ENCODE results near the gene RPP40. TPM values are rescaled to one million over a fixed set of nuclear protein-coding genes. Genes with fewer than 3 reads are reported as not detected.
A peak's percentile ranks its signal among the peaks of the same experiment; 100 is the strongest.

Gene RPP40
- total and polyA plus RNA-seq, 9 of the 15 experiments (the other 6 are each of a cell fraction or from before 2014, with no cell fraction given), result 22.6 to 114 (median 39.0) TPM

DNA sequence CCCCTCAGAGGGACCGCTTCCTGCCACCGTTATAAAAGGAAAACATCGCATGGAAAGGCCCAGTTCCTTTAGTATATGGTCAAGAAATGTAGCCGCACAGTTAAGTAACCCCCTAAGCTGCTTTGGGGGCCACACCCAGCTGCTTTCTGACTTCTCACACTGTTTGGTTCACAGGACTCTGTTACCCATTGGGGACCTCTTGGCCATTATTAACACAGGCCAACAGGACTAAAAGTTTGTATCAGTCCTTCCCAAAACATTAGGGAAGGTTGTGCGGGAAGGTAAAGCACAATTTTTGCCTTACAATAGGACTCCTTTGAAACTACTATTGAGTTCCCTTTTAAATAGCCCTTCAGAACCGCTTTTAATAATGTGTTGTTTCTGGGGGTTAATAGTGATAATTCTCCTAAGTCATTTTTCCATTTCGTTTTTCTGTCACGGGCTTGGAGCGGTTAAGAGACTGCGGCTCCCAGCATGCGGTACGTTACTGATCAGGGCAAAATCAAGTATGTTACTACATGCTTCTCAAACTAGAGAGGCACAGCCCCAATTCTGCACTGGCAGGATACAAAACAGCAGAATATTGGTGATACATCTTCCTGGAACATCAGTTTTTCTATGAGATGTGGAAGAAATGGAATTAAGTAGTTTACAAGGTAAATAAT, 668 bp upstream of the RPP40 start (continued):
- TF ChIP-seq ZBTB40 (IDR thresholded peaks at IDR 0.05) (peak; percentile 16; the same call in 1 of the 2 replicates), ZBTB40 (CRISPR knock-in tag; IDR thresholded peaks at IDR 0.05) (no peak), FOXK2 (conservative IDR thresholded peaks at IDR 0.05 in 1 of 2, IDR thresholded peaks at IDR 0.05 in 1 of 2; ENCODE audit: low read depth in 2 of 2) (no peak), ZFX (CRISPR knock-in tag; IDR thresholded peaks at IDR 0.05) (peak; percentile 43; the same call in 1 of the 2 replicates), FOXJ2 (tag; IDR thresholded peaks at IDR 0.05) (no peak), MBD1 (CRISPR knock-in tag; IDR thresholded peaks at IDR 0.05) (peak; percentile 60; the same call in 1 of the 2 replicates), FOS (IDR thresholded peaks at IDR 0.05; ENCODE audit: extremely low read depth, insufficient read length) (no peak), ZNF592 (IDR thresholded peaks at IDR 0.05) (0 out of 2 replicates have a peak, but pooled peaks have one; percentile 21), ZNF263 (CRISPR knock-in tag; IDR thresholded peaks at IDR 0.05; ENCODE audit: borderline replicate concordance) (no peak), NR4A1 (CRISPR knock-in tag; IDR thresholded peaks at IDR 0.05) (no peak), NR4A1 (tag; IDR thresholded peaks at IDR 0.05) (0 out of 2 replicates have a peak, but pooled peaks have one; percentile 62), GATAD2A (IDR thresholded peaks at IDR 0.05) (0 out of 2 replicates have a peak, but pooled peaks have one; percentile 27), TAF7 (tag; IDR thresholded peaks at IDR 0.05) (peak; percentile 9; the same call in 1 of the 2 replicates)

Measured in K562 (cell line).